ENCODE data around the gene EDNRA.

EDNRA gene

DNA sequence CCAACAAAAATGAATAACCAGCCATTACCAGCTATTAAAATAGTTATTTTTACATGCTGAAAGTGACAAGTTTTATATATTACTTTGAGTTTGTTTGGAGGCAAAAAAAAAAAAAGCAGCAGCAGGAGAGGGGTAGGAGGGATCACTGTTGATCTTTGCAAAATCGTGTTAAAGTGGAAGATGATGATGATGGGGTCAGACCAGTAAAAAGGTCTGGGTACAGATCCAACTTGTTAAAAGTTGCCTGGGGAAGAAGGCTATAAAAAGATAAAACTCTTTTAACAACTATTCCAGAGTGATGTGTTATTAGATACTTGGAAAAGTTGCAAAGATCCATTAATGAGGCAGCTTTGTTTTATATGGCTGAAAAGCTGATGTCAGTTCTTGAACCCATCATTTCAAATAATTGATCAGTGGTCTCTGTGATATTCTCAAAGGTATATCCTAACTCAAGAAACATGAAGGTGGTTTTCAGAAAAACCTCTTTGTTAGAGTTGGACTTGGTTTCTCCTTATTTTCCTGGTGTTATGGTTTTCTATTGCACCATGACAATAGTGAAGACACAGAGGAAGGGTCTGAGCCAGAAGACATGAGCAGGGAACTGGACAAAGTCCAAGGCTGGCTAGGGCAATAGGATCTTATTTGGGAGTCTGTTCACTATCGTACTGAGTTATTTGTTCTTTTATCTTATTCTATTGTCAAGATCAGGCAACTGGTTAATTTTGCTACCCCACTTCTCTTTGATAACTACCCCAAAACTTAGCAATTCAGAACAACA lies 44.8 kb downstream of the EDNRA start:
- Histone ChIP-seq H3K27me3 (ENCODE audit: insufficient read depth, insufficient read length) (no peaks in the 10 kb centered on the region), H3K9me3 (ENCODE audit: insufficient read depth, low read length) (no peaks in the 10 kb centered on the region), H3K4me1 (ENCODE audit: insufficient read depth, insufficient read length) (no peaks in the 10 kb centered on the region), H3K9ac (ENCODE audit: insufficient read length, low read depth) (no peak overlapping the region), H3K4me3 (ENCODE audit: insufficient read length, low read depth) (no peak overlapping the region), H3K36me3 (ENCODE audit: insufficient read depth, insufficient read length, low read length) (no peaks in the 10 kb centered on the region)
- TF ChIP-seq ZNF274 (IDR thresholded peaks at IDR 0.05; ENCODE audit: low read depth, low read length) (no peak), YY1 (IDR thresholded peaks at IDR 0.05; ENCODE audit: insufficient read depth, insufficient read length) (no peak), SUZ12 (IDR thresholded peaks at IDR 0.05; ENCODE audit: extremely low read depth, insufficient read depth, insufficient read length) (no peak)
- no peak for DNase-seq (ENCODE audit: low read depth, low spot score)

DNA sequence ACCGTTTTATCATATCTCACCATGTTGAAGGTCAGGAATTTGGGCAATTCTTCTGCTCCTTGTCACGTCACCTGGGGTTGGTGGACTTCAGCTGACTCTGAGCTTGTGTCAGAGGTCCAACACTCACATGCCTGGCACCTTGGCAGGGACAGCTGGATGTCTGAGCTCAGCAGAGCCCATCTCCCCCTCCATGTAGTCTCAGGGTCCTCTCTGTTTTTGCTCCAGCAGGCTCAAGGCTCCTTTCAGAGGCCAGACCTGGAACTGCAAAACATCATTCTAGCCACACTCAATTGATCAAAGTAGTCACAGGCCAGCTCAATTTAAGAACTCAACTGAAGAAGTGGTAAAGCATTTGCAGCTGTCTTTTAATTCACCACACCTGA lies 45.4 kb downstream of the EDNRA start:
- Histone ChIP-seq H3K36me3 (ENCODE audit: insufficient read depth, insufficient read length, low read length) (no peaks in the 10 kb centered on the region), H3K9ac (ENCODE audit: insufficient read length, low read depth) (no peak overlapping the region), H3K9me3 (ENCODE audit: insufficient read depth, low read length) (no peaks in the 10 kb centered on the region), H3K4me3 (ENCODE audit: insufficient read length, low read depth) (no peak overlapping the region), H3K4me1 (ENCODE audit: insufficient read depth, insufficient read length) (no peaks in the 10 kb centered on the region), H3K27me3 (ENCODE audit: insufficient read depth, insufficient read length) (no peaks in the 10 kb centered on the region)
- no peak for DNase-seq (ENCODE audit: low read depth, low spot score)
- TF ChIP-seq YY1 (IDR thresholded peaks at IDR 0.05; ENCODE audit: insufficient read depth, insufficient read length) (no peak), ZNF274 (IDR thresholded peaks at IDR 0.05; ENCODE audit: low read depth, low read length) (no peak), SUZ12 (IDR thresholded peaks at IDR 0.05; ENCODE audit: extremely low read depth, insufficient read depth, insufficient read length) (no peak)

DNA sequence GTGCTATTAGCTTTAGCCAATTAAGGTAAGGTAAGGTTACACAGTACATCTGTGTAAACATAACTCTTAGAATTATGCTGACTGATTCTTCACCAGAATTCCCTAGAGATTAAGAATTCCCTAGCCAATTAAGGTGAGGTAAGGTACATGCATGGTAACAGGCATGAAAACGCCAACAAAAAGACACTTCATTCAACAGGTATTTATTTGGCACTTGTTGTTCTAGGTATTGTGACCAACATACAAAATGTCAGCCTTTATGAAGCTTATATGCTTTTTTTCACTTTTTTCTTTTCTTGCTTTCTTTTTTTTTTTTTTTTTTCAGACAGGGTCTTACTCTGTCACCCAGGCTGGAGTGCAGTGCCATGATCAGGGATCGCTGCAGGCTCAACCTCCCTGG lies 47.2 kb downstream of the EDNRA start:
- no peak for TF ChIP-seq SUZ12 (IDR thresholded peaks at IDR 0.05; ENCODE audit: extremely low read depth, insufficient read depth, insufficient read length)
- TF ChIP-seq YY1 (IDR thresholded peaks at IDR 0.05; ENCODE audit: insufficient read depth, insufficient read length) = no peak
- H3K36me3 ChIP-seq (ENCODE audit: insufficient read depth, insufficient read length, low read length) = no peaks in the 10 kb centered on the region
- DNase-seq (ENCODE audit: low read depth, low spot score) = no peak
- no peaks in the 10 kb centered on the region for H3K9me3 ChIP-seq (ENCODE audit: insufficient read depth, low read length)
- H3K9ac ChIP-seq (ENCODE audit: insufficient read length, low read depth) = no peak overlapping the region
- no peaks in the 10 kb centered on the region for H3K4me1 ChIP-seq (ENCODE audit: insufficient read depth, insufficient read length)
- H3K27me3 ChIP-seq (ENCODE audit: insufficient read depth, insufficient read length) = no peaks in the 10 kb centered on the region
- H3K4me3 ChIP-seq (ENCODE audit: insufficient read length, low read depth) = no peak overlapping the region

DNA sequence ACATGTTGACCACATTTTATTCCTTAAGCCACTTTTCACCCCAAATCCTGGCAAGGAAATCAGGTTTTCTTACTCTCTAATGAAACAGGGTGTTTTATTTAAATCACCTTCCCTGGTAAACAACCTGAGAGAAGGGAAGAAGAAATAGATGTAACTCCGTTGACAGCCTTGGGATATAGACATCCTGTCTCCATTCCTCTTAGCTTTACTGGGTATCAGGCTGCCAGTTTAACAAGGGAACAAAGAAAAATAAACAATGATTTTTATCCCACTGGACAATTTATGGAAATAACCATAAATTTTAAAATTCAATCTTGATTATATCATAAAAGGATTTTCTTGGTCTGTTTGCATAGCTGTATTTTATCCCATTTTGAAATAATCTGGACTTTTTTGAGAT lies 49.2 kb downstream of the EDNRA start:
- TF ChIP-seq YY1 (IDR thresholded peaks at IDR 0.05; ENCODE audit: insufficient read depth, insufficient read length) (no peak), SUZ12 (IDR thresholded peaks at IDR 0.05; ENCODE audit: extremely low read depth, insufficient read depth, insufficient read length) (no peak), ZNF274 (IDR thresholded peaks at IDR 0.05; ENCODE audit: low read depth, low read length) (no peak)
- no peak for DNase-seq (ENCODE audit: low read depth, low spot score)
- H3K27me3 ChIP-seq (ENCODE audit: insufficient read depth, insufficient read length) = no peaks in the 10 kb centered on the region
- no peaks in the 10 kb centered on the region for H3K9me3 ChIP-seq (ENCODE audit: insufficient read depth, low read length)
- H3K9ac ChIP-seq (ENCODE audit: insufficient read length, low read depth) = no peak overlapping the region
- no peaks in the 10 kb centered on the region for H3K4me1 ChIP-seq (ENCODE audit: insufficient read depth, insufficient read length)
- no peak overlapping the region for H3K4me3 ChIP-seq (ENCODE audit: insufficient read length, low read depth)
- H3K36me3 ChIP-seq (ENCODE audit: insufficient read depth, insufficient read length, low read length) = no peaks in the 10 kb centered on the region

DNA sequence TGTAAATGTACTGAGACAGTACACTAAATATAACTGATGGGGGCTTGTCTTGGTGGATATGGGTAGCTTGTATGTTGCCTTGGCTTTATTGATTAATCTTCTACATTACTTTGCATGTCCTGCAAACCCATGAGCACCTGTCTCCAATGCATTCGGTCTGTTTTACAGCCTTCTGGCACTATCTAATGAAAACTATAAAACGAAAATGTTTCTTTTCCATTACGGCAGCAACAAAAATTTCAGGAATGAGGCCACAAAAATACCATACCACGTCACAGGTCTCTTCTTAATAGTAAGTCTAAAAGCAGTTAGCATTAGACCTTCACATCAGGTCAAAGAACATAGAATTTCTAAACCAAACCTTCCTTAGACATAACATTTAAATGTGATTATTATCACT lies 49.8 kb downstream of the EDNRA start:
- H3K4me1 ChIP-seq (ENCODE audit: insufficient read depth, insufficient read length) = no peaks in the 10 kb centered on the region
- no peak overlapping the region for H3K9ac ChIP-seq (ENCODE audit: insufficient read length, low read depth)
- no peaks in the 10 kb centered on the region for H3K36me3 ChIP-seq (ENCODE audit: insufficient read depth, insufficient read length, low read length)
- TF ChIP-seq YY1 (IDR thresholded peaks at IDR 0.05; ENCODE audit: insufficient read depth, insufficient read length) = no peak
- TF ChIP-seq ZNF274 (IDR thresholded peaks at IDR 0.05; ENCODE audit: low read depth, low read length) = no peak
- TF ChIP-seq SUZ12 (IDR thresholded peaks at IDR 0.05; ENCODE audit: extremely low read depth, insufficient read depth, insufficient read length) = no peak
- H3K9me3 ChIP-seq (ENCODE audit: insufficient read depth, low read length) = no peaks in the 10 kb centered on the region
- no peak overlapping the region for H3K4me3 ChIP-seq (ENCODE audit: insufficient read length, low read depth)
- no peaks in the 10 kb centered on the region for H3K27me3 ChIP-seq (ENCODE audit: insufficient read depth, insufficient read length)
- DNase-seq (ENCODE audit: low read depth, low spot score) = no peak

DNA sequence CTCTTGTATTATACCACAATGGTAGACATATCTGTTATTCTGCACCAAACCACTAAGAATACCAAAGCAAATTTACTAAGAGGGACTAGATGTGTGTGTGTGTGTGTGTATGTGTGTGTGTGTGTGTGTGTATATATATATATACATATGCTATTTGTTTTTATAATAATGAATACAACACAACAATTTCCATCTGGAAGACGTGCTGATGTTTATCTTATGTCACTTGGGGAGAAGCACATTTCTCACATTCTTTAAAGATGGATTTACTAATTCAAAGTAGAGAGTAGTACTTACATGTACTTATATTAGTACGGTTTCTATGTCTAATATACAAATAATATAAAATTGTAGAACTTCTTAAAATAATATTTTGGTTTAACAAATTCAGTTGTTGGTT lies 52.0 kb downstream of the EDNRA start:
- DNase-seq (ENCODE audit: low read depth, low spot score) = no peak
- Histone ChIP-seq H3K9ac (ENCODE audit: insufficient read length, low read depth) (no peak overlapping the region), H3K4me3 (ENCODE audit: insufficient read length, low read depth) (no peak overlapping the region), H3K4me1 (ENCODE audit: insufficient read depth, insufficient read length) (no peaks in the 10 kb centered on the region), H3K36me3 (ENCODE audit: insufficient read depth, insufficient read length, low read length) (no peaks in the 10 kb centered on the region), H3K27me3 (ENCODE audit: insufficient read depth, insufficient read length) (no peaks in the 10 kb centered on the region), H3K9me3 (ENCODE audit: insufficient read depth, low read length) (no peaks in the 10 kb centered on the region)
- no peak for TF ChIP-seq SUZ12 (IDR thresholded peaks at IDR 0.05; ENCODE audit: extremely low read depth, insufficient read depth, insufficient read length)
- no peak for TF ChIP-seq ZNF274 (IDR thresholded peaks at IDR 0.05; ENCODE audit: low read depth, low read length)
- TF ChIP-seq YY1 (IDR thresholded peaks at IDR 0.05; ENCODE audit: insufficient read depth, insufficient read length) = no peak

DNA sequence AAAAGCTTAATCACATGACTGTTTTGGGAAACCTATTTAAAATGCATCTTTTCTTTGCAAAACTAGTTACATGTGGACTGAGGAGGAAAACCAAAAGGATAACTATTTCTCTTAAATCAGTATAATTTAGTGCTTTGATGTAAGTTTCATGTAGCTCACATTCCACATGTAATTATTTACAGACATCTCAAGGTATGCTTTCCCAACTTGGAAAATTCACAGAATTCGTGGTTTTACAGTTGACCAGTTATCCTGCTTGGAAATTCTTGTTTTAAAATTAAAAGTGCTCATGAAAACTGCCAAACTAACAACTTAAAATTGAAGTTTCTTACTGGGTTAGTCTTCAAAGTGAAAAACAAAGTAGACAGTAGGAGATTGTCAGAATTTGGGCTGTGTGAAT lies 52.4 kb downstream of the EDNRA start:
- DNase-seq (ENCODE audit: low read depth, low spot score) = no peak
- Histone ChIP-seq H3K27me3 (ENCODE audit: insufficient read depth, insufficient read length) (no peaks in the 10 kb centered on the region), H3K9ac (ENCODE audit: insufficient read length, low read depth) (no peak overlapping the region), H3K36me3 (ENCODE audit: insufficient read depth, insufficient read length, low read length) (no peaks in the 10 kb centered on the region), H3K9me3 (ENCODE audit: insufficient read depth, low read length) (no peaks in the 10 kb centered on the region), H3K4me3 (ENCODE audit: insufficient read length, low read depth) (no peak overlapping the region), H3K4me1 (ENCODE audit: insufficient read depth, insufficient read length) (no peaks in the 10 kb centered on the region)
- TF ChIP-seq SUZ12 (IDR thresholded peaks at IDR 0.05; ENCODE audit: extremely low read depth, insufficient read depth, insufficient read length) (no peak), YY1 (IDR thresholded peaks at IDR 0.05; ENCODE audit: insufficient read depth, insufficient read length) (no peak), ZNF274 (IDR thresholded peaks at IDR 0.05; ENCODE audit: low read depth, low read length) (no peak)

All from NT2/D1 (cell line).